ENCODE results near the gene NT5C1A.

- no peak for TF ChIP-seq POLR2AphosphoS5 (IDR thresholded peaks at IDR 0.05)
- TF ChIP-seq, protein P1, sequence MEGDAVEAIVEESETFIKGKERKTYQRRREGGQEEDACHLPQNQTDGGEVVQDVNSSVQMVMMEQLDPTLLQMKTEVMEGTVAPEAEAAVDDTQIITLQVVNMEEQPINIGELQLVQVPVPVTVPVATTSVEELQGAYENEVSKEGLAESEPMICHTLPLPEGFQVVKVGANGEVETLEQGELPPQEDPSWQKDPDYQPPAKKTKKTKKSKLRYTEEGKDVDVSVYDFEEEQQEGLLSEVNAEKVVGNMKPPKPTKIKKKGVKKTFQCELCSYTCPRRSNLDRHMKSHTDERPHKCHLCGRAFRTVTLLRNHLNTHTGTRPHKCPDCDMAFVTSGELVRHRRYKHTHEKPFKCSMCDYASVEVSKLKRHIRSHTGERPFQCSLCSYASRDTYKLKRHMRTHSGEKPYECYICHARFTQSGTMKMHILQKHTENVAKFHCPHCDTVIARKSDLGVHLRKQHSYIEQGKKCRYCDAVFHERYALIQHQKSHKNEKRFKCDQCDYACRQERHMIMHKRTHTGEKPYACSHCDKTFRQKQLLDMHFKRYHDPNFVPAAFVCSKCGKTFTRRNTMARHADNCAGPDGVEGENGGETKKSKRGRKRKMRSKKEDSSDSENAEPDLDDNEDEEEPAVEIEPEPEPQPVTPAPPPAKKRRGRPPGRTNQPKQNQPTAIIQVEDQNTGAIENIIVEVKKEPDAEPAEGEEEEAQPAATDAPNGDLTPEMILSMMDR (IDR thresholded peaks at IDR 0.05), result no peak
These were observed 24.7 kb downstream of the NT5C1A start for GRCh38 chr1:39647247-39647646.
